K562 (cell line): Measurements from ENCODE around the gene SUGT1. TPM values are rescaled to one million over a fixed set of nuclear protein-coding genes. Genes with fewer than 3 reads are reported as not detected.

Experiments used
- ELF4 ChIP-seq: fragments of 450-650 bp; formaldehyde crosslinking; IDR thresholded peaks from 2 replicates; pipeline ENCODE4 v1.4.0; 2022; ENCODE audit warnings: missing genetic modification characterization
- FOXK2 ChIP-seq, 2 experiments: fragments of 450-650 bp; IDR thresholded peaks in 1 of 2; conservative IDR thresholded peaks in 1 of 2; 2 replicates each; pipeline ENCODE4 v1.6.1; 2016; ENCODE audit warnings: low read depth in 2 of 2, mild to moderate bottlenecking in 1 of 2
- HMGN3 ChIP-seq: IDR thresholded peaks from 2 replicates; pipeline ENCODE4 v1.6.1; 2011; ENCODE audit warnings: borderline replicate concordance, low read depth, mild to moderate bottlenecking, mixed read lengths, low read length; ENCODE audit not compliant: insufficient read length; ENCODE audit errors: extremely low read depth
- KLF13 ChIP-seq: fragments of 450-650 bp; IDR thresholded peaks from 2 replicates; pipeline ENCODE4 v1.6.1; 2016; ENCODE audit warnings: missing genetic modification characterization, low read depth, mild to moderate bottlenecking, missing compliant biosample characterization, moderate library complexity, borderline replicate concordance
- KLF6 ChIP-seq: fragments of 250-450 bp; sonication (Bioruptor Pico); IDR thresholded peaks from 2 replicates; pipeline ENCODE4 v1.4.0; 2020; ENCODE audit warnings: mild to moderate bottlenecking, moderate library complexity, borderline replicate concordance
- L3MBTL2 ChIP-seq: fragments of 450-650 bp; IDR thresholded peaks from 2 replicates; pipeline ENCODE4 v1.6.1; 2016; ENCODE audit warnings: mild to moderate bottlenecking, moderate library complexity
- MBD2 ChIP-seq: sonication (generic); IDR thresholded peaks from 2 replicates; pipeline ENCODE4 v1.6.1; 2016; ENCODE audit warnings: low read depth, borderline replicate concordance
- NFIC ChIP-seq: fragments of 450-650 bp; IDR thresholded peaks from 2 replicates; pipeline ENCODE4 v1.6.1; 2017; ENCODE audit warnings: mild to moderate bottlenecking, inconsistent platforms
- XRCC3 ChIP-seq: fragments of 450-650 bp; IDR thresholded peaks from 2 replicates; pipeline ENCODE4 v1.6.1; 2017; ENCODE audit warnings: mild to moderate bottlenecking, moderate library complexity
- XRCC5 ChIP-seq: fragments of 200-400 bp; formaldehyde crosslinking; IDR thresholded peaks from 2 replicates; pipeline ENCODE4 v1.6.1; 2017; ENCODE audit warnings: low read depth, mild to moderate bottlenecking, low read length
- polyA plus RNA-seq, 8 experiments: library from polyadenylated mRNA; depleted of rRNA in 4 of 8; stranded (reverse) in 5 of 8; unstranded in 3 of 8; fragments of >200 nt; fragmentation: Nextera tagmentation in 2 of 8; fragmentation: Illumina TruSeq in 1 of 8; extraction: Ambion mirVana in 2 of 8; extraction: Trizol in 1 of 8; gene quantifications; 2 replicates each; pipeline versions ENCODE4 v1.2.1 to v1.2.3, GENCODE V29; 2011 to 2014; ENCODE audit warnings: inconsistent platforms in 1 of 8, missing spikeins in 1 of 8
- total RNA-seq, 7 experiments: library from RNA; depleted of rRNA in 6 of 7; stranded (reverse); fragments of >200 nt in 6 of 7; fragmentation: Illumina TruSeq in 2 of 7; extraction: Trizol in 2 of 7; gene quantifications; 2 replicates each; pipeline versions ENCODE4 v1.2.1 to v1.2.3, GENCODE V29; 2011 to 2021; ENCODE audit warnings: low replicate concordance in 1 of 7
- TF ChIP-seq, protein P1 (sequence below), 2 experiments: fragments of 450-650 bp in 1 of 2; sonication (generic) in 1 of 2; formaldehyde crosslinking in 1 of 2; IDR thresholded peaks; 2 replicates each; pipeline versions ENCODE4 v1.7.1 to v1.9.0; 2016 to 2022; ENCODE audit warnings: inconsistent platforms in 1 of 2, mild to moderate bottlenecking in 1 of 2, missing genetic modification reagents in 1 of 2
- TF ChIP-seq, protein P2 (sequence below): fragments of 250-450 bp; sonication (Bioruptor Pico); IDR thresholded peaks from 2 replicates; pipeline ENCODE4 v1.4.0; 2020; ENCODE audit warnings: mild to moderate bottlenecking
- TF ChIP-seq, protein P3 (sequence below): fragments of 250-450 bp; sonication (Bioruptor Pico); IDR thresholded peaks from 2 replicates; pipeline ENCODE4 v1.5.0; 2021; ENCODE audit warnings: mild to moderate bottlenecking, borderline replicate concordance

The SUGT1 gene
- total and polyA plus RNA-seq, 9 of the 15 experiments (the other 6 are each of a cell fraction or from before 2014, with no cell fraction given): 38.1 to 67.1 (median 53.8) TPM

DNA sequence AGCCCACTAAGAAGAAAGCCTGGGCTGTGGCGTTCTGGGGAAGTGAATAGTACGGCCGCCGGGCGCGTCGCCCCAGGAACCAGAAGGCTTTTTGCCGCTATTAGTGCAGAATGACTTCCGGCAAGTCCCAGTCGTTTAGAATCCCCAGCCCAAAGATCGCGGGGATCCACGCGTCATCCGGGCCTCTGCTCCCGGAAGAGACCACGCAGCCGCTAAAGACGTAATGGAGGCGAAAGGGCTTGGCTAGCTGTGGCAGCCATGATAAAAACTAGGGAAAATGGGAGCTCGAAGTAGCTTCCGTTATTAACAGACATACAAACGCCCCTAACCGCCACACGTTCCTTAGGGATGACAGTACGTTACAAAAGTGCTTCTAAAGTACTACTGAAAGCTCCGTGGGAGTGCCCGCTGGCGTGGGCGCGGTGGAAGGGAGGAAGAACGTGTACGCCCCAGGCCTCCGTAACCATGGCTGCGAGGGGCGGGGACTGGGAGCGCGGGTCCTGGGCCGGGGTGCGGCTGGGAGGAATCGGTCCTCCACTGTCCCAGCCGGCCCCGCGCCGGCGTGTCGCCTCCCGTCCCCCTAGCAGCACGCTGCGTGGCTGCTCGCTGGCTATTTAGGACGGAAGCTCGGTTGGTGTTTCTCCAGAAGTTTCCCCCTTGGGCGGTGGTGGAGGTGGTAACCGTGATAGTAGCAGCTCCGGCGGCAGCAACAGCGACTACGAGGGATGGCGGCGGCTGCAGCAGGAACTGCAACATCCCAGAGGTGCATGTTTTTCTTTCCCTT, at the start of gene SUGT1 (continued):
- TF ChIP-seq, protein P1, sequence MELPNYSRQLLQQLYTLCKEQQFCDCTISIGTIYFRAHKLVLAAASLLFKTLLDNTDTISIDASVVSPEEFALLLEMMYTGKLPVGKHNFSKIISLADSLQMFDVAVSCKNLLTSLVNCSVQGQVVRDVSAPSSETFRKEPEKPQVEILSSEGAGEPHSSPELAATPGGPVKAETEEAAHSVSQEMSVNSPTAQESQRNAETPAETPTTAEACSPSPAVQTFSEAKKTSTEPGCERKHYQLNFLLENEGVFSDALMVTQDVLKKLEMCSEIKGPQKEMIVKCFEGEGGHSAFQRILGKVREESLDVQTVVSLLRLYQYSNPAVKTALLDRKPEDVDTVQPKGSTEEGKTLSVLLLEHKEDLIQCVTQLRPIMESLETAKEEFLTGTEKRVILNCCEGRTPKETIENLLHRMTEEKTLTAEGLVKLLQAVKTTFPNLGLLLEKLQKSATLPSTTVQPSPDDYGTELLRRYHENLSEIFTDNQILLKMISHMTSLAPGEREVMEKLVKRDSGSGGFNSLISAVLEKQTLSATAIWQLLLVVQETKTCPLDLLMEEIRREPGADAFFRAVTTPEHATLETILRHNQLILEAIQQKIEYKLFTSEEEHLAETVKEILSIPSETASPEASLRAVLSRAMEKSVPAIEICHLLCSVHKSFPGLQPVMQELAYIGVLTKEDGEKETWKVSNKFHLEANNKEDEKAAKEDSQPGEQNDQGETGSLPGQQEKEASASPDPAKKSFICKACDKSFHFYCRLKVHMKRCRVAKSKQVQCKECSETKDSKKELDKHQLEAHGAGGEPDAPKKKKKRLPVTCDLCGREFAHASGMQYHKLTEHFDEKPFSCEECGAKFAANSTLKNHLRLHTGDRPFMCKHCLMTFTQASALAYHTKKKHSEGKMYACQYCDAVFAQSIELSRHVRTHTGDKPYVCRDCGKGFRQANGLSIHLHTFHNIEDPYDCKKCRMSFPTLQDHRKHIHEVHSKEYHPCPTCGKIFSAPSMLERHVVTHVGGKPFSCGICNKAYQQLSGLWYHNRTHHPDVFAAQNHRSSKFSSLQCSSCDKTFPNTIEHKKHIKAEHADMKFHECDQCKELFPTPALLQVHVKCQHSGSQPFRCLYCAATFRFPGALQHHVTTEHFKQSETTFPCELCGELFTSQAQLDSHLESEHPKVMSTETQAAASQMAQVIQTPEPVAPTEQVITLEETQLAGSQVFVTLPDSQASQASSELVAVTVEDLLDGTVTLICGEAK (IDR thresholded peaks at IDR 0.05): peak; percentile 92
- TF ChIP-seq, protein P1 (CRISPR knock-in tag; IDR thresholded peaks at IDR 0.05): no peak
- TF ChIP-seq HMGN3 (peak; percentile 35), FOXK2 (conservative IDR thresholded peaks at IDR 0.05 in 1 of 2, IDR thresholded peaks at IDR 0.05 in 1 of 2; ENCODE audit: low read depth in 2 of 2) (peak; percentile 76 to 88), NFIC (peak; percentile 26; the same call in 1 of the 2 replicates), XRCC5 (peak; percentile 49; the same call in 1 of the 2 replicates), ELF4 (CRISPR knock-in tag) (0 out of 2 replicates have a peak, but pooled peaks have one; percentile 61), KLF6 (peak; percentile 73; the same call in 1 of the 2 replicates), XRCC3 (no peak), KLF13 (tag) (peak; percentile 39; the same call in 1 of the 2 replicates), MBD2 (peak; percentile 45; the same call in 1 of the 2 replicates), L3MBTL2 (peak; percentile 86)
- TF ChIP-seq, protein P2, sequence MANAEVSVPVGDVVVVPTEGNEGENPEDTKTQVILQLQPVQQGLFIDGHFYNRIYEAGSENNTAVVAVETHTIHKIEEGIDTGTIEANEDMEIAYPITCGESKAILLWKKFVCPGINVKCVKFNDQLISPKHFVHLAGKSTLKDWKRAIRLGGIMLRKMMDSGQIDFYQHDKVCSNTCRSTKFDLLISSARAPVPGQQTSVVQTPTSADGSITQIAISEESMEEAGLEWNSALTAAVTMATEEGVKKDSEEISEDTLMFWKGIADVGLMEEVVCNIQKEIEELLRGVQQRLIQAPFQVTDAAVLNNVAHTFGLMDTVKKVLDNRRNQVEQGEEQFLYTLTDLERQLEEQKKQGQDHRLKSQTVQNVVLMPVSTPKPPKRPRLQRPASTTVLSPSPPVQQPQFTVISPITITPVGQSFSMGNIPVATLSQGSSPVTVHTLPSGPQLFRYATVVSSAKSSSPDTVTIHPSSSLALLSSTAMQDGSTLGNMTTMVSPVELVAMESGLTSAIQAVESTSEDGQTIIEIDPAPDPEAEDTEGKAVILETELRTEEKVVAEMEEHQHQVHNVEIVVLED (CRISPR knock-in tag): peak; percentile 91
- TF ChIP-seq, protein P3, sequence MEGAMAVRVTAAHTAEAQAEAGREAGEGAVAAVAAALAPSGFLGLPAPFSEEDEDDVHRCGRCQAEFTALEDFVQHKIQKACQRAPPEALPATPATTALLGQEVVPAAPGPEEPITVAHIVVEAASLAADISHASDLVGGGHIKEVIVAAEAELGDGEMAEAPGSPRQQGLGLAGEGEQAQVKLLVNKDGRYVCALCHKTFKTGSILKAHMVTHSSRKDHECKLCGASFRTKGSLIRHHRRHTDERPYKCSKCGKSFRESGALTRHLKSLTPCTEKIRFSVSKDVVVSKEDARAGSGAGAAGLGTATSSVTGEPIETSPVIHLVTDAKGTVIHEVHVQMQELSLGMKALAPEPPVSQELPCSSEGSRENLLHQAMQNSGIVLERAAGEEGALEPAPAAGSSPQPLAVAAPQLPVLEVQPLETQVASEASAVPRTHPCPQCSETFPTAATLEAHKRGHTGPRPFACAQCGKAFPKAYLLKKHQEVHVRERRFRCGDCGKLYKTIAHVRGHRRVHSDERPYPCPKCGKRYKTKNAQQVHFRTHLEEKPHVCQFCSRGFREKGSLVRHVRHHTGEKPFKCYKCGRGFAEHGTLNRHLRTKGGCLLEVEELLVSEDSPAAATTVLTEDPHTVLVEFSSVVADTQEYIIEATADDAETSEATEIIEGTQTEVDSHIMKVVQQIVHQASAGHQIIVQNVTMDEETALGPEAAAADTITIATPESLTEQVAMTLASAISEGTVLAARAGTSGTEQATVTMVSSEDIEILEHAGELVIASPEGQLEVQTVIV (CRISPR knock-in tag): no peak
